RWPE2 (cell line): ENCODE results near the gene CPB2.

ENCODE experiments used
- ATAC-seq: fragments of 200-7000 bp; cut with Tn5 transposase; 3 replicates; pipeline ENCODE4 v1.9.1; 2021; ENCODE audit warnings: low read depth
- DNase-seq: peaks from one replicate; pipeline ENCODE4 v3.0.0-alpha.2; 2020; ENCODE audit warnings: low spot score
- H3K27ac ChIP-seq: fragments of 450-650 bp; 2 replicates; pipeline ENCODE4 v1.5.1; 2017; ENCODE audit warnings: mild to moderate bottlenecking; ENCODE audit not compliant: poor library complexity, severe bottlenecking
- H3K27me3 ChIP-seq: fragments of 250-450 bp; sonication (Bioruptor Pico); 2 replicates; pipeline ENCODE4 v1.5.1; 2021; ENCODE audit warnings: mild to moderate bottlenecking, moderate library complexity; ENCODE audit not compliant: insufficient read depth, poor library complexity, severe bottlenecking
- H3K36me3 ChIP-seq: fragments of 250-450 bp; sonication (Bioruptor Pico); 2 replicates; pipeline ENCODE4 v1.5.1; 2020; ENCODE audit warnings: low read depth, mild to moderate bottlenecking, moderate library complexity
- H3K4me1 ChIP-seq: fragments of 250-450 bp; sonication (Bioruptor Pico); 2 replicates; pipeline ENCODE4 v1.5.1; 2021; ENCODE audit warnings: mild to moderate bottlenecking, moderate library complexity; ENCODE audit not compliant: insufficient read depth, poor library complexity, severe bottlenecking
- H3K4me3 ChIP-seq: fragments of 250-450 bp; sonication (Bioruptor Pico); 2 replicates; pipeline ENCODE4 v1.5.1; 2021; ENCODE audit warnings: mild to moderate bottlenecking, moderate library complexity; ENCODE audit not compliant: severe bottlenecking
- H3K9me3 ChIP-seq: fragments of 250-450 bp; sonication (Bioruptor Pico); 2 replicates; pipeline ENCODE4 v1.5.1; 2021; ENCODE audit warnings: mild to moderate bottlenecking, moderate library complexity; ENCODE audit not compliant: severe bottlenecking
- CTCF ChIP-seq: fragments of 450-650 bp; IDR thresholded peaks from one replicate; pipeline ENCODE4 v1.5.1; 2017; ENCODE audit warnings: mild to moderate bottlenecking, moderate library complexity; ENCODE audit not compliant: poor library complexity, severe bottlenecking

Gene CPB2

GRCh38 chr13:46104868-46105267 lies at the start of gene CPB2:
Gene CPB2, minus strand, starts transcription at chr13:46105033. Its CDS starts 24 bp downstream, at chr13:46105009.
- TF ChIP-seq CTCF: no peak
- Histone ChIP-seq H3K4me1 (peaks cover 8% of the 10 kb centered on the region), H3K9me3 (no peaks in the 10 kb centered on the region), H3K4me3 (no peak within 1 kb of the TSS), H3K36me3 (no peaks in the 10 kb centered on the region), H3K27ac (no peak within 1 kb of the TSS), H3K27me3 (no peaks in the 10 kb centered on the region)
- DNase-seq (no peak), ATAC-seq (no peak)

- Histone ChIP-seq H3K27ac (no peak overlapping the region), H3K4me1 (no peaks in the 10 kb centered on the region), H3K36me3 (no peaks in the 10 kb centered on the region), H3K9me3 (no peaks in the 10 kb centered on the region), H3K4me3 (no peak overlapping the region), H3K27me3 (no peaks in the 10 kb centered on the region)
- ATAC-seq (no peak), DNase-seq (no peak)
- TF ChIP-seq CTCF: no peak
Measured at GRCh38 chr13:46154136-46154801, 49.4 kb upstream of the CPB2 start.

- TF ChIP-seq CTCF: no peak
- no peaks in the 10 kb centered on the region; the same call in 1 of the 2 replicates for H3K36me3 ChIP-seq
- H3K4me1 ChIP-seq: no peaks in the 10 kb centered on the region
- H3K9me3 ChIP-seq: no peaks in the 10 kb centered on the region
- no peak overlapping the region for H3K4me3 ChIP-seq
- DNase-seq (no peak), ATAC-seq (no peak)
- H3K27ac ChIP-seq: no peak overlapping the region
- H3K27me3 ChIP-seq: no peaks in the 10 kb centered on the region
Measured at GRCh38 chr13:46152627-46153328, 47.9 kb upstream of the CPB2 start.

- H3K36me3 ChIP-seq: no peaks in the 10 kb centered on the region; the same call in 1 of the 2 replicates
- ATAC-seq: no peak
Measured at GRCh38 chr13:46150134-46150693, 45.4 kb upstream of the CPB2 start.

More at GRCh38 chr13:46150134-46150693, 45.4 kb upstream of the CPB2 start:
- Histone ChIP-seq H3K27me3 (no peaks in the 10 kb centered on the region), H3K9me3 (no peaks in the 10 kb centered on the region), H3K4me3 (no peak overlapping the region), H3K4me1 (no peaks in the 10 kb centered on the region), H3K27ac (no peak overlapping the region)
- no peak for TF ChIP-seq CTCF
- no peak for DNase-seq
